Aortic smooth muscle cell (primary cell): ENCODE results near the gene TGFB1I1. TPM values are rescaled to one million over a fixed set of nuclear protein-coding genes. Genes with fewer than 3 reads are reported as not detected.

Experiments used
- total RNA-seq: library from RNA; depleted of rRNA; stranded (reverse); fragments of >200 nt; gene quantifications from 2 replicates; pipeline ENCODE4 v1.2.3, GENCODE V29; 2014

TGFB1I1 gene
- total RNA-seq = 21.8 and 27.7 TPM in 2 replicates

GRCh38 chr16:31471875-31472708 lies at the start of gene TGFB1I1:
TGFB1I1 (plus strand) TSS chr16:31472152; CDS start chr16:31472189, 37 bp downstream.

GRCh38 chr16:31428279-31428597 lies 43.7 kb upstream of the TGFB1I1 start, which contains the start of gene COX6A2:
COX6A2 (minus strand) TSS chr16:31428360; CDS start chr16:31428325, 35 bp downstream.

GRCh38 chr16:31458844-31459686 lies 12.9 kb upstream of the TGFB1I1 start, which contains the start of gene ARMC5:
ARMC5 (plus strand) TSS chr16:31459501; CDS start chr16:31459525, 24 bp downstream.

GRCh38 chr16:31483081-31483480 lies 11.1 kb downstream of the TGFB1I1 start, which contains the start of gene SLC5A2:
SLC5A2 (plus strand) TSS chr16:31483123; CDS start chr16:31483137, 14 bp downstream.

GRCh38 chr16:31507929-31508705 lies 36.2 kb downstream of the TGFB1I1 start, which contains the start of gene RUSF1:
RUSF1 (minus strand) TSS chr16:31508391; CDS start chr16:31508373, 18 bp downstream.

Other genes with a start within 250 kb of the TGFB1I1 start
- gene ITGAM, start 212.2 kb upstream of the TGFB1I1 start, total RNA-seq = under 0.01 TPM in 1 of 2 replicates, not detected in the other
- gene ITGAX, start 117.0 kb upstream of the TGFB1I1 start, total RNA-seq = 0.12 and 0.26 TPM in 2 replicates
- gene ITGAD, start 78.8 kb upstream of the TGFB1I1 start, total RNA-seq = not detected in 2 replicates
- gene COX6A2, start 43.8 kb upstream of the TGFB1I1 start, total RNA-seq = not detected in 2 replicates
- gene ZNF843, start 29.4 kb upstream of the TGFB1I1 start, total RNA-seq = 0.12 and 0.26 TPM in 2 replicates
- 10.3 and 11.1 TPM in 2 replicates for gene ARMC5, start 12.7 kb upstream of the TGFB1I1 start, total RNA-seq
- gene SLC5A2, start 11.0 kb downstream of the TGFB1I1 start, total RNA-seq = 0.06 TPM in 1 of 2 replicates, not detected in the other
- gene RUSF1, start 36.2 kb downstream of the TGFB1I1 start, total RNA-seq = 43.7 and 51.2 TPM in 2 replicates
- not detected in 2 replicates for gene AHSP, start 55.7 kb downstream of the TGFB1I1 start, total RNA-seq